ENCODE data around the gene TBCK.

The TBCK gene

DNA sequence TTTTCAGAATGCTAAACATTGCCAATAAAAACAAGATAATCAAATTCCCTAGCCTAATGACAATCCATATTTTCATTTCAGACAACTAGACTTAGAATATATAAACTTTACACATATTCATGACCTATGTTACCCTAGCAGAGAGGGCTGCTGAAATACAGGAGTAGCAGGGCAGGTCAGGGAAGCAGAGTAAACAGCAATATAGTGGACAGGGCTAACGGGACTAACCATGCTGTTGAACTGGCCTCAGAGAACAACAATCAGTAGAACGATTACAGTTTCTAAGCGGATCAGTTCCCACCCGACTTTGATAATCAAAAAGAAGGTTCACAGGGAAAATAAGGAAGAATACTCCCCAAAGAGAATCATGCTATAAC is 14.0 kb downstream of the TBCK start:
- TF ChIP-seq FOXM1 (IDR thresholded peaks at IDR 0.05; ENCODE audit: borderline replicate concordance, low read depth) (no peak), EP300 (IDR thresholded peaks at IDR 0.05; ENCODE audit: borderline replicate concordance) (no peak)

DNA sequence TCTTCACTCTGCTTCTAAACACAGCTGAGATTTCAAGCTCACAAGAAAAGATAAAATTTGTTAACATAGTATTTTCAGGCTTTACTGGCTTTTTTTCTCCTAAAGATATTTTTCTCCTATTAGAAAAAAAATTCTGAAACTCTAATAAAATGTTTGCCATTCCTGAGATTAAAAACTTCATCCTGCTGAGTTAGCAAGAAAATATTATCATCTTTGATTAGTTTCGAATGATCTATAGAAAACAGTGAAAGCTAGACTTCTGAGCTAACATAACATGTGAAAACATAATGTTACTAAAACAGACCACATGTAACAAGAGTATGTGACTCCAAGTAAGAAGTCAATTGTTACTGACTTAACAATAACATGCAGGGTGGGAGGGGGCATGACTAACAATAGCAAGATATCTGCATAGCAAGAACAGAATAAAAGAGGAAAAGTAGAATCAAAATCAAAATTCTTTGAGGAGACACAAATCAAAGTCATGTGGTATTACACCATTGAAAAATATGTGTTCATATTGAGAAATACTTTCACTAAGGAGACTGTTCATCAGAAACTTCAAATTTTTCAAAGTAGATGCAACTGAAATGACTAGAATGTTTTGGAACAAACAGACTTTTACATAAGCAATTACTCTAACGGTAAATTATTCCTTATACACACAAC is 14.5 kb downstream of the TBCK start:
- TF ChIP-seq EGR1 (IDR thresholded peaks at IDR 0.05) = no peak
- TF ChIP-seq TCF12 (IDR thresholded peaks at IDR 0.05; ENCODE audit: low read depth) = no peak
- TF ChIP-seq EP300 (IDR thresholded peaks at IDR 0.05; ENCODE audit: borderline replicate concordance) = no peak
- TF ChIP-seq, protein P1, sequence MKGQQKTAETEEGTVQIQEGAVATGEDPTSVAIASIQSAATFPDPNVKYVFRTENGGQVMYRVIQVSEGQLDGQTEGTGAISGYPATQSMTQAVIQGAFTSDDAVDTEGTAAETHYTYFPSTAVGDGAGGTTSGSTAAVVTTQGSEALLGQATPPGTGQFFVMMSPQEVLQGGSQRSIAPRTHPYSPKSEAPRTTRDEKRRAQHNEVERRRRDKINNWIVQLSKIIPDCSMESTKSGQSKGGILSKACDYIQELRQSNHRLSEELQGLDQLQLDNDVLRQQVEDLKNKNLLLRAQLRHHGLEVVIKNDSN (IDR thresholded peaks at IDR 0.05) = no peak
- TF ChIP-seq TAF1 (IDR thresholded peaks at IDR 0.05; ENCODE audit: low read depth) = no peak
- no peak for TF ChIP-seq RAD21 (IDR thresholded peaks at IDR 0.05; ENCODE audit: low read depth)
- TF ChIP-seq CEBPB (IDR thresholded peaks at IDR 0.05) = no peak
- TF ChIP-seq NFIC (IDR thresholded peaks at IDR 0.05) = no peak
- no peak for TF ChIP-seq YY1 (IDR thresholded peaks at IDR 0.05; ENCODE audit: low read depth)
- no peak for TF ChIP-seq FOXM1 (IDR thresholded peaks at IDR 0.05; ENCODE audit: borderline replicate concordance, low read depth)
- no peak for TF ChIP-seq CREB1 (IDR thresholded peaks at IDR 0.05; ENCODE audit: low read depth)

DNA sequence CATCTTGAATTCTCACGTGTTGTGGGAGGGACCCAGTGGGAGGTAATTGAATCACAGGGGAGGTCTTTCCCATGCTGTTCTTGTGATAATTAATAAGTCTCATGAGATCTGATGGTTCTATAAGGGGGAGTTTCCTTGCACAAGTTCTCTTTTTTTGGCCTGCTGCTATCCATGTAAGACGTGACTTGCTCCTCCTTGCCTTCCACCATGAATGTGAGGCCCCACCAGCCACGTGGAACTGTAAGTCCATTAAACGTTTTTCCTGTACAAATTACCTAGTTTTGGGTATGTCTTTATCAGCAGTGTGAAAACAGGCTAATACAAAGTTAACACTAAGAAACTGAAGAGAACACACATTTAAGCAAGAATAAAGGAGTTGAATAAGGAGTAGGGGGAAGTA is 16.0 kb downstream of the TBCK start:
- TF ChIP-seq, protein P2, sequence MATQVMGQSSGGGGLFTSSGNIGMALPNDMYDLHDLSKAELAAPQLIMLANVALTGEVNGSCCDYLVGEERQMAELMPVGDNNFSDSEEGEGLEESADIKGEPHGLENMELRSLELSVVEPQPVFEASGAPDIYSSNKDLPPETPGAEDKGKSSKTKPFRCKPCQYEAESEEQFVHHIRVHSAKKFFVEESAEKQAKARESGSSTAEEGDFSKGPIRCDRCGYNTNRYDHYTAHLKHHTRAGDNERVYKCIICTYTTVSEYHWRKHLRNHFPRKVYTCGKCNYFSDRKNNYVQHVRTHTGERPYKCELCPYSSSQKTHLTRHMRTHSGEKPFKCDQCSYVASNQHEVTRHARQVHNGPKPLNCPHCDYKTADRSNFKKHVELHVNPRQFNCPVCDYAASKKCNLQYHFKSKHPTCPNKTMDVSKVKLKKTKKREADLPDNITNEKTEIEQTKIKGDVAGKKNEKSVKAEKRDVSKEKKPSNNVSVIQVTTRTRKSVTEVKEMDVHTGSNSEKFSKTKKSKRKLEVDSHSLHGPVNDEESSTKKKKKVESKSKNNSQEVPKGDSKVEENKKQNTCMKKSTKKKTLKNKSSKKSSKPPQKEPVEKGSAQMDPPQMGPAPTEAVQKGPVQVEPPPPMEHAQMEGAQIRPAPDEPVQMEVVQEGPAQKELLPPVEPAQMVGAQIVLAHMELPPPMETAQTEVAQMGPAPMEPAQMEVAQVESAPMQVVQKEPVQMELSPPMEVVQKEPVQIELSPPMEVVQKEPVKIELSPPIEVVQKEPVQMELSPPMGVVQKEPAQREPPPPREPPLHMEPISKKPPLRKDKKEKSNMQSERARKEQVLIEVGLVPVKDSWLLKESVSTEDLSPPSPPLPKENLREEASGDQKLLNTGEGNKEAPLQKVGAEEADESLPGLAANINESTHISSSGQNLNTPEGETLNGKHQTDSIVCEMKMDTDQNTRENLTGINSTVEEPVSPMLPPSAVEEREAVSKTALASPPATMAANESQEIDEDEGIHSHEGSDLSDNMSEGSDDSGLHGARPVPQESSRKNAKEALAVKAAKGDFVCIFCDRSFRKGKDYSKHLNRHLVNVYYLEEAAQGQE (IDR thresholded peaks at IDR 0.05; ENCODE audit: low read depth) = no peak
- TF ChIP-seq RAD21 (IDR thresholded peaks at IDR 0.05; ENCODE audit: low read depth) (no peak), YY1 (IDR thresholded peaks at IDR 0.05; ENCODE audit: low read depth) (no peak), EGR1 (IDR thresholded peaks at IDR 0.05) (no peak), CEBPB (IDR thresholded peaks at IDR 0.05) (no peak)

DNA sequence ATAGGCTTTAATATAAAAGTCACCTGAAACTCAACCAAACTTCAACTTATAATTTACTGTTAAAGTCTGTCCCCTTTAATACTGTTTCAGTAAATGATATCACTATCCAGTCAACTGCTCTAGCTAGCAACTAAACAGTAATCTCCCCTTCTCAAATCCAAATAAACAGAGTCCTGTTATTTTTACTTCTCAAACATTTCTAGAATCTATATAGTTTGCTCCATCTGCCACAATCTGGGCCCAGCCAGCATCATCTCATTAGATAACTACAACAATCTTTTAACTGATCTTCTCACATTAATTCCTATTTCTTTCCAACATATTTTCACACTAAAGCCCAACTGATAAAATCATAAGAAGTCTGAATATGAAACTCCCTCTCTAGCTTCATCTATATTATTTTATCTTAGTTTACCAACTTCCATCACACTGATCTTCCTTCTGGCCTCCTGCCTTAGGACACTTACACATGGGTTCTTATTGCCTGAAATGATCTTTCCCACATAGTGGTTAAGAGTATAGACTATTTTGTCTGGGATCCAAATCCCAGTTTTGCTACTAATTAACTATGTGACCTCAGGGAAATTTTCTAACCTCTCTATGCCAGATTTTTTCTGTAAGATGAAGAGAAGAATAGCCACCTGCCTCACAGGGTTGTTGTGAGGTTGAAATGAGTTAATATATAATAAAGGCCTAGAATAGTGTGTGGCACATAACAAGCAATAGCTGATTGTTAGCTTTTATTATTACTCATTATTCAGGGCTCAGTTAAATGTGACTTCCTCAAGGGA is 18.6 kb downstream of the TBCK start:
- TF ChIP-seq, protein P2 (IDR thresholded peaks at IDR 0.05; ENCODE audit: low read depth) = no peak
- TF ChIP-seq TAF1 (IDR thresholded peaks at IDR 0.05; ENCODE audit: low read depth) (no peak), TCF12 (IDR thresholded peaks at IDR 0.05; ENCODE audit: low read depth) (no peak), TEAD4 (IDR thresholded peaks at IDR 0.05) (no peak), YY1 (IDR thresholded peaks at IDR 0.05; ENCODE audit: low read depth) (no peak)

DNA sequence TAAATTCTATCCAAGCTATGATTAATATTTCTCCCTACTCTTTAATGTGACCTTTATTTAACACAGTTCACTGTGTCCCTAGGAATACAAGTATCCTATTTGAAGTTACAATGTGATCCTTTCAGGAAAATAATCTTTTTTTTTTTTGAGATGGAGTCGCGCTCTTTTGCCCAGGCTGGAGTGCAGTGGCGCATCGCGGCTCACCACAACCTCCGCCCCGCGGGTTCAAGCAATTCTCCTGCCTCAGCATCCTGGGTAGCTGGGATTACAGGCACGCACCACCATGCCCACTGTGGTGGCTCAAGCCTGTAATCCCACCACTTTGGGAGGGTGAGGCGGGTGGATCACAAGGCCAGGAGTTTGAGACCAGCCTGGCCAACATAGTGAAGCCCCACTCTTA is 21.9 kb downstream of the TBCK start:
- TF ChIP-seq TCF12 (IDR thresholded peaks at IDR 0.05; ENCODE audit: low read depth) = no peak
- TF ChIP-seq, protein P3, sequence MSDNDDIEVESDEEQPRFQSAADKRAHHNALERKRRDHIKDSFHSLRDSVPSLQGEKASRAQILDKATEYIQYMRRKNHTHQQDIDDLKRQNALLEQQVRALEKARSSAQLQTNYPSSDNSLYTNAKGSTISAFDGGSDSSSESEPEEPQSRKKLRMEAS (IDR thresholded peaks at IDR 0.05) = no peak
- no peak for TF ChIP-seq EGR1 (IDR thresholded peaks at IDR 0.05)
- TF ChIP-seq TEAD4 (IDR thresholded peaks at IDR 0.05) = no peak
- no peak for TF ChIP-seq FOXM1 (IDR thresholded peaks at IDR 0.05; ENCODE audit: borderline replicate concordance, low read depth)
- TF ChIP-seq, protein P2 (IDR thresholded peaks at IDR 0.05; ENCODE audit: low read depth) = no peak
- TF ChIP-seq NFIC (IDR thresholded peaks at IDR 0.05) = no peak
- TF ChIP-seq, protein P1 (IDR thresholded peaks at IDR 0.05) = no peak
- TF ChIP-seq CREB1 (IDR thresholded peaks at IDR 0.05; ENCODE audit: low read depth) = no peak
- TF ChIP-seq EP300 (IDR thresholded peaks at IDR 0.05; ENCODE audit: borderline replicate concordance) = no peak
- no peak for TF ChIP-seq CEBPB (IDR thresholded peaks at IDR 0.05)
- no peak for TF ChIP-seq ZBTB7A (IDR thresholded peaks at IDR 0.05; ENCODE audit: low read depth)
- no peak for TF ChIP-seq RAD21 (IDR thresholded peaks at IDR 0.05; ENCODE audit: low read depth)

Measured in Ishikawa (cell line).